Duodenal mucosa (tissue), 2 donors: ENCODE measurements around the gene CHCHD4.

ENCODE experiments used
- H3K27ac ChIP-seq: one replicate; pipeline ENCODE4 v1.7.0; 2013; ENCODE audit warnings: low read depth, low read length
- H3K27me3 ChIP-seq, 2 donors: one replicate each; pipeline ENCODE4 v1.7.0; 2013; ENCODE audit warnings: low read length in 2 of 2, control low read depth in 1 of 2; ENCODE audit not compliant: insufficient read depth in 2 of 2, control insufficient read depth in 1 of 2
- H3K36me3 ChIP-seq, 2 donors: one replicate each; pipeline ENCODE4 v1.7.0; 2013; ENCODE audit warnings: low read length in 2 of 2, control low read depth in 1 of 2; ENCODE audit not compliant: insufficient read depth in 2 of 2, control insufficient read depth in 1 of 2
- H3K4me1 ChIP-seq, 2 donors: one replicate each; pipeline ENCODE4 v1.7.0; 2013; ENCODE audit warnings: low read length in 2 of 2, control low read depth in 1 of 2; ENCODE audit not compliant: insufficient read depth in 2 of 2, control insufficient read depth in 1 of 2
- H3K4me3 ChIP-seq, 2 donors: one replicate each; pipeline ENCODE4 v1.7.0; 2013; ENCODE audit warnings: low read length in 2 of 2, low read depth in 1 of 2
- H3K9ac ChIP-seq, 2 donors: one replicate each; pipeline ENCODE4 v1.7.0; 2013; ENCODE audit warnings: low read length in 2 of 2, low read depth in 1 of 2
- H3K9me3 ChIP-seq, 2 donors: one replicate each; pipeline ENCODE4 v1.7.0; 2013; ENCODE audit warnings: low read length in 2 of 2, control low read depth in 1 of 2; ENCODE audit not compliant: control insufficient read depth in 1 of 2

Gene CHCHD4

DNA sequence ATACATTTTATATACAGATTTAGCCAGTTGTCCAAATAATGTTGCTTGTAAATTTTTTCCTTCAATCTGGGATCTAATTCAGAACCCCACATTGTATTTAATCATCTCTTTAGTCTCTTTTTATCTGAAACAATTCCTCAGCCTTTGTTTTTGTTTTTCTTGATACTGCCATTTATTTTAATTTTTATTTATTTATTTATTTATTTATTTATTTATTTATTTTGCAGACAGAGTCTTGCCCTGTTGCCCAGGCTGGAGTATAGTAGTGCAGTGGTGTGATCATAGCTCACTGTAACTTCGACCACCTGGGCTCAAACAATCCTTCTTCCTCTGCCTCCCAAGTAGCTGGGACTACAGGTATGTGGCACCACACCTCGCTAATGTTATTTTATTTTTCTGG, 61.5 kb downstream of the CHCHD4 start:
- Histone ChIP-seq H3K27me3 (no peaks in the 10 kb centered on the region), H3K27ac (no peak overlapping the region), H3K36me3 (no peaks in the 10 kb centered on the region), H3K9ac (no peak overlapping the region), H3K9me3 (no peaks in the 10 kb centered on the region), H3K4me1 (no peaks in the 10 kb centered on the region), H3K4me3 (no peak overlapping the region)
